NB4 (cell line): ENCODE data around the gene CDH12.
"Not testable (repeated sequence)": the region's sequence is repeated elsewhere in the genome, so short reads cannot be mapped to it uniquely, and the experiment has no call there.

ENCODE experiments used
- DNase-seq: peaks from one replicate; pipeline ENCODE4 v3.0.0; 2010; ENCODE audit warnings: low read depth
- H3K4me3 ChIP-seq: one replicate; pipeline ENCODE4 v1.5.1; 2011; ENCODE audit warnings: mild to moderate bottlenecking, low read depth, low read length, moderate library complexity
- MYC ChIP-seq: IDR thresholded peaks from 2 replicates; pipeline ENCODE4 v1.6.1; 2011; ENCODE audit warnings: low read depth, low read length
- POLR2A ChIP-seq: IDR thresholded peaks from 2 replicates; pipeline ENCODE4 v1.6.1; 2011; ENCODE audit warnings: mild to moderate bottlenecking; ENCODE audit not compliant: insufficient read length; ENCODE audit errors: extremely low read depth
- TF ChIP-seq, protein P1 (sequence below): IDR thresholded peaks from 2 replicates; pipeline ENCODE4 v1.6.1; 2011; ENCODE audit warnings: low read depth, low read length
- TF ChIP-seq, protein P2 (sequence below): IDR thresholded peaks from one replicate; pipeline ENCODE4 v1.5.1; 2012; ENCODE audit warnings: low read depth, low read length

The CDH12 gene

GRCh38 chr5:22348027-22348426 lies 505.1 kb downstream of the CDH12 start:
- TF ChIP-seq, protein P1, sequence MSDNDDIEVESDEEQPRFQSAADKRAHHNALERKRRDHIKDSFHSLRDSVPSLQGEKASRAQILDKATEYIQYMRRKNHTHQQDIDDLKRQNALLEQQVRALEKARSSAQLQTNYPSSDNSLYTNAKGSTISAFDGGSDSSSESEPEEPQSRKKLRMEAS = no peak
- TF ChIP-seq, protein P2, sequence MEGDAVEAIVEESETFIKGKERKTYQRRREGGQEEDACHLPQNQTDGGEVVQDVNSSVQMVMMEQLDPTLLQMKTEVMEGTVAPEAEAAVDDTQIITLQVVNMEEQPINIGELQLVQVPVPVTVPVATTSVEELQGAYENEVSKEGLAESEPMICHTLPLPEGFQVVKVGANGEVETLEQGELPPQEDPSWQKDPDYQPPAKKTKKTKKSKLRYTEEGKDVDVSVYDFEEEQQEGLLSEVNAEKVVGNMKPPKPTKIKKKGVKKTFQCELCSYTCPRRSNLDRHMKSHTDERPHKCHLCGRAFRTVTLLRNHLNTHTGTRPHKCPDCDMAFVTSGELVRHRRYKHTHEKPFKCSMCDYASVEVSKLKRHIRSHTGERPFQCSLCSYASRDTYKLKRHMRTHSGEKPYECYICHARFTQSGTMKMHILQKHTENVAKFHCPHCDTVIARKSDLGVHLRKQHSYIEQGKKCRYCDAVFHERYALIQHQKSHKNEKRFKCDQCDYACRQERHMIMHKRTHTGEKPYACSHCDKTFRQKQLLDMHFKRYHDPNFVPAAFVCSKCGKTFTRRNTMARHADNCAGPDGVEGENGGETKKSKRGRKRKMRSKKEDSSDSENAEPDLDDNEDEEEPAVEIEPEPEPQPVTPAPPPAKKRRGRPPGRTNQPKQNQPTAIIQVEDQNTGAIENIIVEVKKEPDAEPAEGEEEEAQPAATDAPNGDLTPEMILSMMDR = no peak
- TF ChIP-seq POLR2A = no peak
- TF ChIP-seq MYC = no peak
- H3K4me3 ChIP-seq = no peak overlapping the region
- DNase-seq = no peak

DNA sequence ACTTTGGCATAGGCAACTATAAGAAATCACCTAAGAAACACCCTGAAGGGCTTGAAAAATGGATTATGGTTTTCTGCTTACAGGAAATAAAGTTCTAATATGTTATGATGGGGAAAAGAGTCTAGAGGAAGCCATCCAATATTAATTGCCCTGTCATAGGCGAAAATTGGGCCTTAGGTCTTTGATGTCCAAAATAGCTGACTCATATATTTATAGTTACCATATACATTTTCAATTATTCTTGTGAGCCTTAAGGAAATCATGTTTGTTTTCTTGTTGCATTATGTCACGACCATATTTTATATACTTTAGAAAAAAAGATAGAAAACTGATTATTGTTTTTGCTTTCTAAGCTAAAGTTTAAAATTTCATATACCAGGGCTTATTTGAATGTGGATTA lies 509.1 kb downstream of the CDH12 start:
- no peak overlapping the region for H3K4me3 ChIP-seq
- DNase-seq = no peak
- TF ChIP-seq, protein P1 = no peak
- TF ChIP-seq, protein P2 = no peak
- TF ChIP-seq MYC (no peak), POLR2A (no peak)

DNA sequence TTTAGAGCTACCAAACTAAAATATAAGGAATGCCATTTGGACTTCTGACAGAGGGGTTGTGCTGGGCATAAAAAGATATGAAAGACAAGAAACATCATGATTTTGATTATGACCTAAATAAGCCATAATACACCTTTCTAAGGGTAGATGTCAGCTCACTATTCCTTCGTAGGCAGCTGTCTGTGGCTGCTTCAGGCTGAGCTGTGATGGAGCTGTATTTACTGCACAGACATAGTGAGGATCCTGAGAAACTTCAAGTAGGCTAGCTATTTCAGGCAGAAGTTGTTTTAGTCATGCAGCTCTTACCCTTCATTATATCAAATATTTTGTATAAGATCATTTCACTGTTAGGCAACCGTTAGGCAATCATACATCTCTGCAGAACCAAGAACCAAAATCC lies 511.7 kb downstream of the CDH12 start:
- TF ChIP-seq MYC (no peak), POLR2A (no peak)
- TF ChIP-seq, protein P1 = no peak
- TF ChIP-seq, protein P2 = no peak
- DNase-seq = no peak
- H3K4me3 ChIP-seq = no peak overlapping the region

DNA sequence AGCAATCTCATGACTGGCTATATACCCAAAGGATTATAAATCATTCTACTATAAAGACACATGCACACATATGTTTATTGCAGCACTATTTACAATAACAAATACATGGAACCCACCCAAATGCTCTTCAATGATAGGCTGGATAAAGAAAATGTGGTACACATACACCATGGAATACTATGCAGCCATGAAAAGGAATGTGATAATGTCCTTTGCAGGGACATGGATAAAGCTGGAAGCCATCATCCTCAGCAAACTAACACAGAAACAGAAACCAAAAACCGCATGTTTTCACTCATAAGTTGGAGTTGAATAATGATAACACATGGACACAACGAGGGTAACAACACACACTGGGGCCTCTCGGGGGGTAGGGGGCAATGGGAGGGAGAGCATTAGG lies 520.2 kb downstream of the CDH12 start:
- DNase-seq, H3K4me3 ChIP-seq: not testable (repeated sequence)

DNA sequence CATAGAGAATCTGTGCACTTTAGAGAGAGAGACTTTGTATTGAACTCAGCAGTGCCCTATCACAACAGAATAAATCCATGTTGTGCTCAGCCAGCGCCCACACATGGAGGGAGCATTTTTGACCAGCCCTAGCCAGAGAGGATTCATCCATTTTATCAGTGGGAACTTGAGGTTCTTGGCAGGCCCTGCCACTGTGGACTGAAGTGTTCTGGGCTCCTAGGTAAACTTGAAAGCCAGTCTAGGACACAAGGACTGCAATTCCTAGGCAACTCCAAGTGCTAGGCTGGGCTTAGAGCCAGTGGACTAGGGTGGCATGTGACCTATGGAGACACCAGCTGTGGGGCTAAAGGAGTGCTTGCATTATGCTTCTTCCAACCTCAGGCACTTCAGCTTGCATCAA lies 523.5 kb downstream of the CDH12 start:
- no peak overlapping the region for H3K4me3 ChIP-seq
- no peak for TF ChIP-seq POLR2A
- TF ChIP-seq, protein P2 = no peak
- no peak for TF ChIP-seq MYC
- TF ChIP-seq, protein P1 = no peak

GRCh38 chr5:22319798-22320197 lies 533.3 kb downstream of the CDH12 start:
- DNase-seq = no peak
- no peak overlapping the region for H3K4me3 ChIP-seq
- TF ChIP-seq, protein P1 = no peak
- TF ChIP-seq, protein P2 = no peak
- TF ChIP-seq POLR2A (no peak), MYC (no peak)

More for the DNA sequence above, 523.5 kb downstream of the CDH12 start:
- no peak for DNase-seq
